OCI-M2 (cell line): ENCODE data around the gene CDC42EP1.
A peak's percentile ranks its signal among the peaks of the same experiment; 100 is the strongest.
"Not testable (repeated sequence)": the region's sequence is repeated elsewhere in the genome, so short reads cannot be mapped to it uniquely, and the experiment has no call there.

ENCODE experiments used
- DNase-seq: peaks from one replicate; lab custom pipeline; 2025; ENCODE audit not compliant: unreplicated experiment; lab: John Stamatoyannopoulos, UW

Gene CDC42EP1

DNA sequence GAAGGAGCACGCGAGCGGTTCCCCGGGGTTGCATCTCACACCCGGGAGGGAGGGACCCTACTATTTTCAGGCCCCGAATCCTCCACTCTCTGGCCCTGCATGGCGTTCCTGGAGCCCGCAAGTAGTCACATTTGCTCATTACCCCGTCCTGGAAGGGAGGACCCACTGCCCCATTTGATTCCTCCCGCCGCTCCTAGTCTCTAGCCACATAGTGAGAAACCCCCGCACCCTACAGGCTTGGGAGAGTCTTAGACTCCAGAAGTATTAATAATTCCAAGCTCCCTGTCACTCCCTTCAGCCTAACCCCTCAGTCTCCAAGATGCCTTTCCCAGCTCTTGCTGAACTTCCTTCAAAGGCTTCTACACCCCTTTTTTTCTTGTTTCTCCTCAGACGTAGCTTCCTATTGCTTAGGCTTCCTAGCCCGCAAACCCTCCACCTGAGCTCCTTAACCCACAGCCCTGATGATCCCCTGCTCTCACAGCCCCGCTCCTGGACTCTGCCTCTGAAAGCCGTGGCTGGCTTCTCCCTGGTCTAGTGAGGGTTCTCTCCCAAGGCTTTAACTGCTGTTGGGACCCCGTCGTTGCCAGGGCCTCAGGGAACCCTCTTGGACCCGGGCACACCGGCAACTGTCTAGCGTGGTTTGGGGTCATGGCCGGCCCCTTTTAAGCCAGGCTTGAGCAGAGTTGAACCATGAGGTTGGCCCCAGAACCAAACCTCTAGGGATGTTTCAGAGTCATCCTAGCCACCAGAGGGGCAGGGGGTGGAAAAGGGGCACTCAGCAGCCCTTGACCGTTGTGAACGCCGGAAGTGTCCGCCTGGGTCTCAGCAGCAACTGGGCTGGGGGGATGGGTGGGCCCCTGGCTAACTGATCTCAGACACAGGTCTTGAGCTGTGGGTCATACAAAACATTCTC lies 49.2 kb downstream of the CDC42EP1 start:
- DNase-seq: peak; percentile 22

DNA sequence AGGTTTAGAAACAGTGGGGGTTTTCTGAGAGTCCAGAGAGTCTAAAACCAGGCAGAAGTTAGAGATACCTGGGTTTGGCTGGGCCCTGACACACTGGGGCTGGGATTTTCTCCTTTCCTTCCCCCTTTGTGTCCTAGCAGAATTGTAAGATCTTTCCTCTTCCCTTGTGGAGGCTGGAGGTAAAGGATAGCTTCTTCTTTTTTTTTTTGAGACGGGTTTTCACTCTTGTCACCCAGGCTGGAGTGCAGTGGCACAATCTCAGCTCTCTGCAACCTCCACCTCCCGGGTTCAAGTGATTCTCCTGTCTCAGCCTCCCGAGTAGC lies 49.8 kb downstream of the CDC42EP1 start:
- DNase-seq: not testable (repeated sequence)

DNA sequence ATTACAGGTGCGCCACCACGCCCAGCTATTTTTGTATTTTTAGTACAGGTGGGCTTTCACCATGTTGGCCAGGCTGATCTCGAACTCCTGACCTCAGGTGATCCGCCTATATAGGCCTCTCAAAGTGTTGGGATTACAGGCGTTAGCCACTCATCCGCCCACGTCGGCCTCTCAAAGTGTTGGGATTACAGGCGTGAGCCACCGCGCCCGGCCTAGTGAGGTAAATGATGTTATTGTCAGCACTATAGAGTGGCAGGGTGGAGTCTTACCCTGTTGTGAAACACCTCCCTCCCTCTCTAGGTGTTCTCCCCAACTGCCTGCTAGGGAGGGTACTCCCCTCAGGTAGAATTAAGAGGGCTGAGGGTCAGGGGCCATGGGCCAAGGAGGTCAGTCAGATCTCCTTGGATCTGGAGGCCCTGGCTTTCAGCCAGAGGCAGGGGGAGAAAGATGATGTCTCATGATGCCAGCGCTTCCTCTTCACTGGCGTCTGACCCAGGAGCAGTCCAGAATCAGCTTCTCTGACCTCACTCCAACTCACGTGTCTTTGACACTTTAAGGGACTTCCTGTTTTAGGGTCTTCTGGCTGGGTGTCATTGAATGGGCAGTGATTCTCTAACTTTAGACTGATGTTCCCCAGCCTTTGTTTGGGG lies 50.3 kb downstream of the CDC42EP1 start:
- no peak for DNase-seq

DNA sequence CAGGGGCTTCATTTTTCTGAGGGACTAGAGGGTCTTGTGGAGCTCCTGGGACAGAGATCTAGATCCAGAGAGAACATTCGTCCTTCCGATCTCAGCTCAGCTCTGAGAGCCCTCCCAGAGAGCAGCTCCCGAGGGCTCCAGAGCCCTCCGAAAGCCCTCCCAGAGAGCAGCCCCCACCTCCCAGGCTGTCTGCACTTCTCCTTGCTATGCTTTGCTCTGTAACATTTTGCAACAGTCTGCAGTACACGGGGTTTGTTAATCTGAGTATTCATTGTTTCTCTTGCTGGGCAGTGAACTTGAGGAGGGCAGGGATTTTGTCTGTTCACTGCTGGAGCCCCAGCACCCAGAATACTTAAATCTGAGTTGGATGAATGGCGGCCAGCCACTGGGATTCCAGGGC lies 50.9 kb downstream of the CDC42EP1 start:
- DNase-seq: no peak

DNA sequence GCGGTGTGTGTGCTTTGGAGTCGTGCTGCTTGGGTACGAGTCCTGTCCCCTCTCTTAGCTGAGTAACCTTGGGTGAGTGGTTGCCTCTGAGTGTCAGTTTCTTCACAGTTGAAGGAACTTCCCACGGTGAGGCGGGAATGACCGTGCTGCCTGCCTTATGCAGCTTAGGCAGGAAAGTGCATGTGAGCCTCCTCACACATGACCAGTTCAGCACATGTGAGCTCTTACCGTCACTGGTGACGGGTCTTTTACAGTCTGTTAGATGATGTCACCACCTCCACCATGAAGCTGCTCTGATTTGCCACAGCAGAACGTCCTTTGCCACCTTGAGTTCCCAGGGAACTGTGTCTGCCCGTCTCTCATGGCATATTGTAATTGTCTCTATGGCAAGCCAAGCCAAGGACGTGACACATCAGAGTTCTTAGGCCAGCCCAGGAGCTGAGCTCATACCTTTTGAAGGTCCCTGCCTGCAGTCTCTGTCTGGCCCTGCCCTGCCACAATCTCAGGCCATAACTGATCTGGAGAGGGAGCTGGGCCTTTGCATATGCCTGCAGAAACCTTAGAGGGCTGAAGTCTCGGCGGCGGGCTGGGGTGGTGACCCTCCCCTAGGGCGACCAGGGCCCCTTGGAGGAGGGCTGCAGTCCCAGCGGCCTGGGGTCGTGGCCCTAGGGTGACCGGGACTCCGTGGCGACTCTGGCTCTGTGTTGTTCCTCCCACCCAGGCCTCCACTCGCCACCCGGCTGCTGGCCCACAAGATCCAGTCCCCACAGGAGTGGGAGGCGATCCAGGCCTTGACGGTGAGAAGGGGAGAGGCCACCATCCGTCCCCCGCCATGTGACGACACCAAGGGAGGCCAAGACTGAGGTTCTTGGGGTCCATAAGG lies 56.2 kb downstream of the CDC42EP1 start:
- no peak for DNase-seq

DNA sequence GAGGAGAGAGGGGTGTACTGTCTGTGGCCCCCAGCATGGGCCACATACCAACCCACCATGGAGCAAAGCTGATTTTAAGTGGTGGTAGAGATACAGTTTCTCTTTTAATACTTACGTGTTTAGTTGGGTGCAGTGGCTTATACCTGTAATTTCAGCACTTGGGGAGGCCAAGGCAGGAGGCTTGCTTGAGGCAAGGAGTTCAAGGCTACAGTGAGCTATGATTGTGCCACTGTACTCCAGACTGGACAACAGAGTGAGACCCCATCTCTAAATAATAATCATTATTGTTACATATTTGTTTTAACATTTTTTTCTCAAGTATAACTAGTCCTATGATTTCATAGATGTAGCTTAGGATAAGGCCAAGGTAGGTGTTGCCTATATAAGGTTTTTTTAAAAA lies 57.2 kb downstream of the CDC42EP1 start:
- DNase-seq: no peak

DNA sequence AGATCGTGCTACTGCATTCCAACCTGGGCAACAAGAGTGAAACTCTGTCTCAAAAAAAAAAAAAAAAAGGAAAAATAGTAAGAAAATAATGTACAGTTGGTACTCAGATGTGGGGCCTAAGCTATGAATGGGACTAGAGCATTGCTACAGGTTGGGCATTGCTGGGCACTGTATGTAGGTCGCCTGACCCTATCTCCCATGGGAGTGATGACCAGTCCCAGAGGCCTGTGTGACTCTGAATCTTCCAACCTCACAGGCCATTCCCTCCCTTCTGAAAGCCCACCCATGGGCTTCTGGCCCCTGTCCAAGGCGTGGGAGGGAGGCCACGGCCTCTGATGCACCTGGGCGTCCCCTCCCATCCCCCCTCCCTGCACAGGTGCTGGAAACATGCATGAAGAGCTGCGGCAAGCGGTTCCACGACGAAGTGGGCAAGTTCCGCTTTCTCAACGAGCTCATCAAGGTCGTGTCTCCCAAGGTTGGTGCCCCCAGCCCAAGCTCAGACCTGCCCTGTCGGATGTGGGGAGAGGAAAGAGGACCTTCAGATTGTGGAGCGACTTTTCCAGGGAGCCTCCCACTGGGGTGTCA lies 57.9 kb downstream of the CDC42EP1 start:
- no peak for DNase-seq

DNA sequence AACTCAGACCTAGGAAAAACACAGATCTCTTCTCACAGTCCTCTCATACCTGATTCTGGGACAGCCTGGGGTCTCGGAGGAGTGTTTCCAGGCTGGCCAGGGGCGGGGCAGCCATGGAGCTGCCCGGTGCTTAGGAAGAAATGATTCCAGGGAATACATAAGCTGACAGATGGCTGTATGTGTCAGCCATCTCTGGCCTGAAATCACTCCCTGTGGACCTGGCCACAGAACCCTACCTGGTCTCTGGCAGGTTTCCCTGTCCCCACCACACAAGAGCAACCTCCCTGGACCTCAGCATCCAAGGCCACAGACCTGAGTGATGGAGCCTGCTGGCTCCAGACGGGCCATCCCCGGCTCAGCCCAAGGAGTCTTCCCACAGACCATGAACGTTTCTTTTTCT lies 58.4 kb downstream of the CDC42EP1 start:
- DNase-seq: no peak
